Aortic smooth muscle cell (primary cell): Measurements from ENCODE around the gene SLC35D3. TPM values are rescaled to one million over a fixed set of nuclear protein-coding genes. Genes with fewer than 3 reads are reported as not detected.

ENCODE experiments used
- total RNA-seq: library from RNA; depleted of rRNA; stranded (reverse); fragments of >200 nt; gene quantifications from 2 replicates; pipeline ENCODE4 v1.2.3, GENCODE V29; 2014

SLC35D3 gene
- not detected in 2 replicates for total RNA-seq

GRCh38 chr6:136921936-136922684, at the start of gene SLC35D3:
Gene SLC35D3, plus strand, starts transcription at chr6:136922301. Its CDS starts 128 bp downstream, at chr6:136922429.

Other genes with a start within 250 kb of the SLC35D3 start
- gene MAP3K5, start 129.8 kb upstream of the SLC35D3 start, total RNA-seq, result 20.3 and 28.8 TPM in 2 replicates
- 7.5 and 11.1 TPM in 2 replicates for gene PEX7, start 99.7 kb upstream of the SLC35D3 start, total RNA-seq
- gene IL20RA, start 122.7 kb downstream of the SLC35D3 start, total RNA-seq, result 0.12 and 0.13 TPM in 2 replicates